GM19324 (cell line): Measurements from ENCODE around the gene PRELID2.
"Not testable (repeated sequence)": the region's sequence is repeated elsewhere in the genome, so short reads cannot be mapped to it uniquely, and the experiment has no call there.

Source experiments
- ATAC-seq: cut with Tn5 transposase; IDR thresholded peaks from one replicate; pipeline ENCODE4 v1.9.1; 2021; ENCODE audit warnings: mild to moderate bottlenecking, moderate library complexity; ENCODE audit not compliant: unreplicated experiment, low FRiP score

PRELID2 gene

GRCh38 chr5:145760660-145761059 lies 74.5 kb downstream of the PRELID2 start:
- ATAC-seq: no peak

- no peak for ATAC-seq
Observed at GRCh38 chr5:145752947-145753346, 82.2 kb downstream of the PRELID2 start.

- no peak for ATAC-seq
Observed at GRCh38 chr5:145752534-145752933, 82.6 kb downstream of the PRELID2 start.

GRCh38 chr5:145750199-145750598 lies 84.9 kb downstream of the PRELID2 start:
- no peak for ATAC-seq

- no peak for ATAC-seq
Observed at GRCh38 chr5:145743396-145744061, 91.6 kb downstream of the PRELID2 start.

- no peak for ATAC-seq
Observed at GRCh38 chr5:145739843-145740242, 95.3 kb downstream of the PRELID2 start.

- no peak for ATAC-seq
Observed at GRCh38 chr5:145738227-145738626, 96.9 kb downstream of the PRELID2 start.

DNA sequence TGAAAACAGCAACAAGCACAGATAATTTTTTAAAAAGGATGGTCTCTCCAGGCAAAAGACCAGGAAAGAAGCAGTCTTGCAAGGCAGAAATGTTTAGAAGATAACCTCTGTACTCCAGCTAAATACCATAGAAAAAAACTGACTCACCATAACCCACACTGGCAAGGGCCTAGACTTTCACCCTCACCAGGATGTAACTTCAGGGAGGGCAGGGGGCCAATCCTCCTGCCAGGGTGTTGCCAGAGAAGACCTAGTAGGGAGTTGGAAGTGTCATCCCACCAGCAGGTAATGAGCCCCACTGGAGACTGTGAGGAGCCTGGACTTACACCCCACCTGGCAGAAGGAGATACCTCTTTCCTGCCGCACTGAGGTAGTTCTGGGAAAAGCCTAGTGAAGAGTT lies 97.6 kb downstream of the PRELID2 start:
- no peak for ATAC-seq

DNA sequence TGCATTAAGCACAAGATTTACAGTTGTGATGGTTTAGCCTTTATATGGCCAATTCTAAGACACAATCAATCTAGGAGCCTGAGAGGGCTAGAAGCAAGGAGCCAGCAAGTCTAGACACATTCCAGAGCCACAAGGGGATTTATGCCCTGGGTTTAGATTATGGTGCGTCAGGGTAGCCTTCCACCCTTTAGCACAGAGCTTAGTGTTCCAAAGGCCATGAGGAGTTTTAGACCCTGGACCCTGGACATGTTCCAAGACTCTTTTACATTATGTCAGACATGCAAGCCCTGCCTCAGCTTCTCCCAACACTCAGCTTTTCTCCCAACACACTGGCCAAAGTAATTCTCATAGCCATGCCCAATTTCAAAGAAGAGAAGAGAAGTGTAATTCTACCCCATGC lies 105.2 kb downstream of the PRELID2 start:
- not testable (repeated sequence) for ATAC-seq

DNA sequence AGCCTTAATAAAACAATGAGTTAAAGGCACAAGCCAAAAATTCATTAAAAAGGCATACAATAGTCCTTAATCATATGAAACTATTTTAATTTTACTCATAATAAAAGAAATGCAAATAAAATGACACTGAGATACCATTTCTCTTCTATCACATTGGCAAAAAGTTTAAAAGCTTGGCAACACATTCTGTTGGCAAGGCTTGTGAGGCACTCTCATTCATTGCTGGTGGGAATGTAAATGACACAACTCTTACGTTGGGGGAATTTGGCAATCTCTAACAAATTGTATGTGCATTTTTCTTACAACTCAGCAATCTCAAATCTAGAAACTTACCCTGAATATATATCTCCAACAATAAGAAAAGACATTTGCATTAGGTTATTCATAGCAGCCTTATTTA lies 111.6 kb downstream of the PRELID2 start:
- no peak for ATAC-seq

DNA sequence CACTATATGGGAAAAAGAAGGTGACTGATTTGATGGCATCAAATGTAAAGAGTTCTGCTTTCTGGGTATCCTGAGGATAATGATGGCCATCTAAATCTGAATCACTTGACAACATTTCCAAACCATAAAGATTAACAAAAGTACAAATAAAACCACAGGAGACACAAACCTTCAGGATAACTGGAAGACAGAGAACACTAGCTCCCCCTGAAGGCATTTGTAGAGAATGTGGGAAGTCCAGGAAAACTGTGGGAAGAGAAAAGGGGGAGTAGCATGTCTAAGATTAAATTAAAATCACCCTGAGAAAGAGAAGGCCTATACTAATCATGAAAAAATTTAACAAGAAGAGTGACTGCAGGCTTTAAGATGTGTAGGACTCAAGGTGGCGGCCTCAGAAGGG lies 116.2 kb downstream of the PRELID2 start:
- ATAC-seq: no peak

GRCh38 chr5:145715412-145715811 lies 119.7 kb downstream of the PRELID2 start:
- ATAC-seq: no peak

DNA sequence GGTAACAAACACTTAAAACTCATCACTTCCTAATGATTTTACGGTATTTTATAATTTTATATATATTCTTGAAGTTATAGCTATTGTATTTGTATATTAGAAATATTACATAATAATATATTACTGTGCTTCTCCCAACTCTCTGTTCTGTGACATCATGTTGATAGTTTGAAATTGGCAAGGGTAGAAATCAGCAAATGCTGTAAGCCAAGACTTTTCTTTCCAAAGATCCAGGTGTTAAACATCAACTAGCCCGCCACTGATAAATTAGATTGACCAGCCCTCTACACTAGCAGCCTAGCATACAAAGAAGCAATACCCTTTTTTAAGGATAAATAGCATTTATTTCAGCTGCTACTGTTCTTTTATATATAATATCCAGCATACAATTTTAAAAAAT lies 122.9 kb downstream of the PRELID2 start:
- no peak for ATAC-seq

GRCh38 chr5:145711417-145711816 lies 123.7 kb downstream of the PRELID2 start:
- ATAC-seq: no peak
